DMS79 (cell line): Measurements from ENCODE around the gene STPG2.

Source experiments
- DNase-seq: peaks from one replicate; lab custom pipeline; 2025; lab: John Stamatoyannopoulos, UW

The STPG2 gene

GRCh38 chr4:98093662-98094061, 49.6 kb downstream of the STPG2 start:
- DNase-seq: no peak

DNA sequence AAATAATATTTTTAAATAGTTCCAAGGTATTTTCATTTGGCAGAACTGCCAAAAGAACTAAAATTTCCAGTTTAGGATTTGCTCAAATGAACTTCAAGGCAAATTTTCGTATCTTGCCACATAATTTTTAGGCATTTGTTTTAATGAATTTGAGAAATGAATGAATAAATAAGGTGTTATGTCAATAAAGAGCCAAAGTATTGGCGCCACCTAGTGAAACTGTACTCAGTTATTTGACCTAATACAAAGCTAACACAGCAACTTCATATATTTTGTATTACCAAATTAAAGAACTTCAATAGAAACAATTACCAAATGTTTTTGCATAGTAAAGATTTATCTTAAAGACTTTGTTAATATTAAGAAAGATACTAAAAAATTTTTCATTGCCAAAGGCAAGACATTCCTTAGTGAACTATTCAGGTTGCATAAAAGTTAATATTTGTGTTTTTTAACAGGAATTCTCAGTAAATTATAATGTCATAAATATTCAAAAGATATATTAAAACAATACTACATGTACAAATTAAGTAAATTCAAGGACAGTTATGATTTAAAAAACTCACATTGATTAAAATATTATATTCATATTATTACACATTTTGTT, 50.3 kb downstream of the STPG2 start:
- no peak for DNase-seq

GRCh38 chr4:98081936-98082335, 61.3 kb downstream of the STPG2 start:
- no peak for DNase-seq

DNA sequence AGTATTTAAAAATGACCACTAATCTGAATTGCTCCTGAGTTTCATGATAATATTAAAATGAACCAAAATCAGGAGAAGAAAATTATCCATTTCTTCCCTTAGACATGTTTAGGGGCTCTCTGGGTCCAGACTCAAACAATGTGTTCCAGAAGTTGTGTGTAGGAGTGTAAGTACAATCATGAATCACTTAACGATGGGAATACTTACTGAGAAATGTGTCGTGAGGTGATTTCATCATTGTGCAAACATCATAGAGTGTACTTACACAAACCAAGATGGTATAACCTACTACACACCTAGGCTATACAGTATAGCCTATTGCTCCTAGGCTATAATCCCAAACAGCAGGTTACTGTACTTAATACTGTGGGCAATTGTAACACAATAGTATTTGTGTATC, 74.8 kb downstream of the STPG2 start:
- no peak for DNase-seq

DNA sequence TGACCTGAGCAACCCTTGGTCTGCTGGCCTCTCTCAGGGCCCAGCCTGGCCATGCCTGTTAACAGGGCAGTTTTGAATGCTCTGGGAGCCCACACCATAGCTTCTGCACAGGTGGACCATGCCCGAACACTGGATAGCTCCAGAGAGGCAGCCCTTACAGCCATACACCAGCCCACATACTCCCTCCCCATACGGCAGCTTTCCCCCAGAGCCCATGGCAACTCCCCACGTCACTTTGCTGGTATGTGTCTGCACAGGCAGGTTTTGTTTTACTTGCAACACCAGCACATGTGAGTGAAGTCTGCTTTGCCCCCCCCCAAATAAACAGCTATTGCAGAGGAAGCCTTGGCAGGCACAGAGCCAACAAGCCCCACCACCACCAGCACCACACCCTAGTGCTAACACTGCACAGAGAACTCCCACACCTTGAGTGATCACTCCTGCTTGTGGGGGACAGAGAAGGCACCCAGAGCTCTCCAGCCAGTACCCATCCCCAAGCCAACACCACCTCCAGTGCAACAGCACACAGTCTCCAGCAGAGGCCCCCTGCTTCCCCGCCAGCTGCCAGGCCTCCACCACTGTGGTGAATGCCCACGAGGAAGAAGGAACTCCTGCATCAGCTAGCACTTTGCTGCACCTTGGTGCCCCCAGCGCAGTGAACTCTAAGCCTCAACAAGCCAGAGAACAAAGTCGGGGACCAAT, 87.3 kb downstream of the STPG2 start:
- no peak for DNase-seq

DNA sequence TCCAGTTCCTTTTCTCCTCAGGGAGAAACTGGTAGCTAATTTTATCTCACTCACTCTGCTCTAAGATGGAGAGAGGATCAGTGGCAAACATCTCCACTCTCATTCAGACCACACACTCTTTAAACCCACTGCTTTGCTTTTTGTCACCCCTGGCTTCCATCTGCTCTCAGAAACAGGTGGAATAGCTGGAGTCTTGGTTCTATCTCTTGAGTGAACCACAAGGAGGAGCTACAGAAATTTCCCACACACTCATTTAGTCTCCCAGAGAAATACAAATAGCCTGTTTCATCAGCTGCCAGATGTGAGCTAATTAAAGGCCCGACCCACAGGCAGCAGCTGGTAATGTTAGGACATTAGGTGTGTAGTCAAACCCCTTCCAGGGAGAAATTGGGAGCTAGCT, 96.6 kb downstream of the STPG2 start:
- DNase-seq: no peak

DNA sequence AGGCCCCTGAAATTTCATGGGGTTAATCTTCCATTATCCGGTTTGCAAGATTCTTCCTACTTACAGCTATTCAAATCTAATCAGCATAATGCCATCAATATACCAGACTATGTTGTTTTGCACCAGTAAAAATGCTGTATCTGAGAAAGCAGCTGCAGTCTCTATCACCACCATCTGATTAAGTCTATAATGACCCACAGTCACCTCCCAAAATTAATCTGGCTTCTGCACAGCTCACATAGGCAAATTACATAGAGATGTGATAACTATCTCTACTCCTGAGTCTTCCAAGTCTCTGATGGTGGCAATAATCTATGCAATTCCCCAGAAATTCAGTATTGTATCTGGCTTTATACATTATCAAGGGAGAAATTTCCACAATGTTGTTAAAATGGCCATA, 113.2 kb downstream of the STPG2 start:
- no peak for DNase-seq

GRCh38 chr4:98027827-98028226, 115.4 kb downstream of the STPG2 start:
- no peak for DNase-seq

GRCh38 chr4:98026362-98026761, 116.9 kb downstream of the STPG2 start:
- DNase-seq: no peak

DNA sequence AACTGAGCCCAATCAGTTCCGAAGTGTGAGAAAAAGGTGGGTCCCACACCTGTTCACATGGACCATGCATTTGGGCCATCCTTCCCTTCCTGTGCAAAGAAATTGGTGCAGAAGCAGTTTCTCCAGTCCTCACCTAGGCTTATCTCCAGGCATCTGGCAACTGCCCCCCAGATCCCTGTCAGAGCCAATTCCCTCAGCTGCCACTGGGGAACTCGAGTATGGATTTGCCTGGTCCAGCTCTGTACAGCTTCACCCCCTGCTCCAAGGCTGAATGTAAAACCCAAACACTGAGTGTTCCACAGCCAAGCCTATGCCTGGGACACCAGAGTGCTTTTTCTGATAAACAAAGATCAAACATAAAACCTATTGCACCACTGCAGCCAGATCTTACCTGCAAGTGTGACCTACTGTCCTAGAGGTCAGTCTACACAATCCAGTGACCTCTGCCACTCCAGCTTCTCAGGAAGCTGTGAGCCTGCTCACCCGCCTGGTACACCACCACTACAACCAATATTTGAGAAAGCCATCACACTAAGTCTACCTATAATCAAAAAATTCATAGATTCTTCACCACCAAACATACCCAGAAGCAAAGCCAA, 136.4 kb downstream of the STPG2 start:
- DNase-seq: no peak

DNA sequence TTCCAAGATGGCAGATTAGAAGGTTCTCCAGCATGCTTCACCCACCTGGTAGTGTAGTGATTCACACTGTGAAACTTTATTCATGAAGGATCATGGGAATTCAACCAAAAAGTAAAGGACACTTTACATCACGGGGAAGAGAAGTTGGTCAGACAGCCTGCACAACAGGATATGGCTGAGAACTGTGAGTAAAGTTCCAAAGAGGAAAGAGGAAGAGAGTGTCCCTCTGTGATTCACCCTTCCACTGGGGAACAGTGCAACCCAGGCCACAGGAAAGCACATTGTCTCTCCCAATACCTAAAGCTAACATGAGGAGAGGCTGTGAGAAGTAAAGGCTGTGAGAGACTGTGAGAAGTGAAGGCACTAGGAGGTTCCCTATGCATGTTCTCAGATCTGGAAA, 137.2 kb downstream of the STPG2 start:
- DNase-seq: no peak

DNA sequence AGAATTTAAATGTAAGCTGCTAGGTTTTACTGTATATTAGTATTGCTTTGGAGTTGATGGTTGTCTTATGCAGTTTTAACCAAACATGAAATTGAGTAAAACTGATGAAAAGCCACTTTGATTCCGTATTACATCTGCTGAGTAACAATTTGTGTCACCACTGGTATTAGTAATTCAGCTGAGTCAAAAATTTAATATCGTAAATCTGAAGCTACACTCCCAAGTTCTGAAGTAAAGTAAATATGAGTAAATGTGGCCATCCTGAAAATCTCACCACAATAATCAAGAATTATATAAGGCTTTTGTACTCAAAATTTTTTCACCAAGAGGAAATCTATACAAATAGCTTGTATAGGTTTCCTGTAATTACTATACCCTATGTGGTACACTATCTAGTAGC, 142.3 kb downstream of the STPG2 start:
- DNase-seq: no peak

GRCh38 chr4:97998203-97998602, 145.1 kb downstream of the STPG2 start:
- no peak for DNase-seq

DNA sequence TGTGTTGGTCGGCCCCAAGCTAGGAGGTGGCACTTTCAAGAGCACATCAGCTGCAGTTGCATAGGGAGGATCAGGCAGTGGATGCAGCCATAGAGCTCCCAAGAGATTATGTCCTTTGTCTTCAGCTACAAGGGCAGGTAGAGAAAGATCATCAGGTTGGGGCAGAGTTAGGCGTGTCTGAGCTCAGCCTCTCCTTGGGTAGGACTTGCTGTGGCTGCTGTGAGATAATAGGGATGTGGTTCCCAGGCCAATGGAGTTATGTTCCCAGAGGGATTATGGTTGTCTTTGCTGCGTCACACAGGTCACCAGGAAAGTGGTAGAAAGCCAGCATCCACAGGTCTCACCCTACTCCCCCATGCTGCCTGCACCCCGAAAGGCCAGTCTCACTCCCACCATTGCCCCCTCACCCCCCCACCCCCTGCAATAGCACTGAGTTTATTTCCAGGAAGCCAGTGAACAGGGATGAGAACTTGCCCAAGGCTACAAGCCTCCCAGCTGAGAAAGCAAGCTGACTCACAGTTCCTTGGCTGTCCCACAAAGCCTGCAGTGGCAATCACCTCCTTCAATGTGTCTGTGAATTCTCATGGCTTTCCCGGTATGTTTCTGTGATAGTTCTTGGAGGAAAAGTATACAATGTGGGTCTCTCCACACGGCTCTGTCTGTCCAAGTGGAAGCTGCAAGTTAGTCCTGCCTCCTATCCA, 148.4 kb downstream of the STPG2 start:
- no peak for DNase-seq

- no peak for DNase-seq
These were observed 152.9 kb downstream of the STPG2 start for GRCh38 chr4:97990409-97990808.

- DNase-seq: no peak
These were observed 156.1 kb downstream of the STPG2 start for GRCh38 chr4:97987019-97987648.

DNA sequence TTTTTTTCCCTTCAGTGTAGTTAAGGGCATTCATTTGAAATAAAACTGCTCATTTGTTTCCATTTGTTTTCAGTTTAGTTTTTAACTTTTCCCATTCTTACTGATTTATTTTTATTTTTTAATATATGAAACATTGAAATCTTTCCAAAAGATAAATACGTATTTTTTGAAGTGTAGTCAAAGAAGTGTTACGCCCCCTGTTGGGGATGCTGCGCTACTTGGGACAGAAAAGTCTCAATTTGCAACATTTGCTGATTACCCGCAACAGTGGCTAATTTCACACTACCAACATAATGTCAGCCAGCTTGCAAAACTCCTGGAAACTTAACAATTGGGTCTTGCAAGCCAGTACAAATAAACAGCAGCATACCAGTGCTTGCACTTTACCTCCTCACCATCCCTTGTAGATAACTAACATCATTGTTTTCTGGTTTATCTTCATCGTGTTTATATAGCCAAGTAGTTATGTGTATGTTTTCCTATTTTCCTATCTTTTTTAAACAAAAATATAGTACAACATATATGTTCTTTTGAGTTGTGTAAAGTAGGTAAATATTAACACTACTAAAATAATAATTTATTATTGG, 158.6 kb downstream of the STPG2 start:
- DNase-seq: no peak

DNA sequence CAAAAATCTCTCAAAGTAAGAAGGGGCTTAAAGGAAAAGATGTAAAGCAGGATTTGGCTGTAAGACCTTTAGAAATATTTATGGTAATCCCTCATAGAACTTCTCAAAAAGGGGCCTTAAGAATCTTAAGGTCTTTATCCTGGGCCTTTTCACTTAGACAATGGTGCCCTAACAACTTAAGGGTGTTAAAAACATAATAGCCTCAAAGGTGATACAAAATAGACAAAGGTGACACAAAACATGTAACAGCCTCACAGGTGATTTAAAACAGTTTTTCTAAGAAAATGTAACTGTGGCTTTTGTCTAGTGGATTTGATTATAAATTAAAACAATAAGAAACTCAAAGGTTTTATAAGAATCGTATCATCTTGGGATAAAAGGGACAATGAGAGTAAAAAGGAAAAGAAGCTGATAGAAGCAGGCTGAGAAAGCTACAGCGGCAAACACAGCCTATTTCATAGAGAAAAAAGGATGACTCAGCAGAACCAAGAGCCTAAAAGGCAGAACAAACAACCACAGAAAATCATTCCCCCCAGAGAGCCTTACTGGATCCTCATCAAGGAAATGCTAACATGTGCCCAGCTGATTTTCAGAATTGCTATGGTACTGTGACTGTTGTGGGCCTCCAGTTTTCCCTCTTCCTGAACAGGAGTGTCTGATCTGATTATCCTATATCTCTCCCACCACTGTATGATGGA, 164.3 kb downstream of the STPG2 start:
- no peak for DNase-seq

DNA sequence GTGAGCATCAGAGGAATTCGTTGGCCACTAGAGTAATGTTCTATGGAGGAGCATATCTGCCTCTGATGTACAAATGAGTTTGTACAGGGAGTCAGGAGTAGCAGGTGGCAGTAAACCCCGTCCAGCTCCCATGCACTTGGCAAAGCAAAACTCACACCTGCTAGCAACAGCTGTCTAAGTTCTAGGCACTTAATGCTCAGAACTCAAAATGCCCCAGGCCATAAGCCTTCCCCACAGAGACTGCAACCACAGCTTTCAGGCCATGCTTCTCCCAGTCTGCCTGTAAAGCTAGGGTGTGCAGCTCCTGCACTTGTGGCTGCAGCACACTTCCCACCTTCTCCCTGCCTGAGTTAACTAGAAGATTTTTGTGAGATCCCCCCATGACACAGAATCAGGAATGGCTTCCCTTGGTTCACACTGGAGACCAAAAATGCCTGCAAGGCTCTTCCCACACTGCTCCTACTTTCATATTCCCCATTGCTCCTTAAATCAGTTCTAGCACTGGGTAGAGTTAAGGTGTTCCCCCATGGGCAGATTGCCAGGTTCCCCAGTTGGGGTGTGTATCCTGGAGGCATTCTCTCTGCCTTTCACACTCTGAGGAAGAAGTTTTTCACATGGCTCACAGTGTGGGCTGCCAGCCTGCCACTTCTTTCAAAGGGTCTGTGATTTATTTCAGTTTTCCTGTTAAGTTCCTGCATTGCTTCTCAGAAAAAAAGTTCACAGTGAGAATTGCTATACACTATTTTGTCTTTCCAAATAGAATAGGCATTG, 189.9 kb downstream of the STPG2 start:
- DNase-seq: no peak

DNA sequence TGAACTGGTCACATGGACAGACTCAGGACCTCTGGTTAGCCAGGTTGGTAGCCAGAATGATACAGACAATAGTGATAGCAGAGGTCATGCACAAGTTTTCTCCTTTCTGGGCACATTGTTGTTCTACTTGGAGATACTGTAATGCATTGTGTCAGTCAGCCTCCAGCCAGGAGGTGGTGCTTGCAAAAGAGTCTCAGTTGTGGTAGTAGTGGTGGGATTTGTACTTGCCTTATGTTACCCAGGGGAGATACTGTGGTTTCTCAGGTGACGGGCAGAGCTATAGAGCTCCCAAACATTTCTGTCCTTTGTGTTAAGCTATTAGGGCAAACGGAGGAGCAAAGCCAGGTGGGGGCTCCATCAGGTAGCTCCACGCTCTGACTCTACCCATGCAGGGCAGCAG, 190.5 kb downstream of the STPG2 start:
- DNase-seq: no peak

- DNase-seq: no peak
These were observed 192.4 kb downstream of the STPG2 start for GRCh38 chr4:97950836-97951235.
